Smooth muscle cell (in vitro differentiated cells): ENCODE data around the gene NENF. TPM values are rescaled to one million over a fixed set of nuclear protein-coding genes. Genes with fewer than 3 reads are reported as not detected.
"Not testable (repeated sequence)": the region's sequence is repeated elsewhere in the genome, so short reads cannot be mapped to it uniquely, and the experiment has no call there.

Source experiments
- DNase-seq: peaks from one replicate; lab custom pipeline; 2025; ENCODE audit not compliant: unreplicated experiment; lab: John Stamatoyannopoulos, UW
- H2AFZ ChIP-seq: fragments of 200-600 bp; sonication (generic); 2 replicates; pipeline ENCODE4 v1.6.0; 2016; ENCODE audit warnings: antibody characterized with exemption, low read depth, mild to moderate bottlenecking
- H3F3A ChIP-seq: fragments of 200-600 bp; sonication (generic); 2 replicates; pipeline ENCODE4 v1.6.0; 2017; ENCODE audit warnings: antibody characterized with exemption, low read depth
- H3K27ac ChIP-seq: fragments of 200-600 bp; sonication (generic); 2 replicates; pipeline ENCODE4 v1.5.1; 2016; ENCODE audit warnings: low read depth, mild to moderate bottlenecking
- H3K27me3 ChIP-seq: fragments of 200-600 bp; sonication (generic); 2 replicates; pipeline ENCODE4 v1.6.1; 2016; ENCODE audit warnings: low read depth, mild to moderate bottlenecking
- H3K36me3 ChIP-seq: fragments of 200-600 bp; sonication (generic); 2 replicates; pipeline ENCODE4 v1.5.1; 2016; ENCODE audit warnings: low read depth
- H3K4me1 ChIP-seq: fragments of 200-600 bp; sonication (generic); 2 replicates; pipeline ENCODE4 v1.5.1; 2016; ENCODE audit warnings: low read depth
- H3K4me2 ChIP-seq: fragments of 200-600 bp; sonication (generic); 2 replicates; pipeline ENCODE4 v1.6.0; 2016; ENCODE audit warnings: mild to moderate bottlenecking
- H3K4me3 ChIP-seq: fragments of 200-600 bp; sonication (generic); 2 replicates; pipeline ENCODE4 v1.5.1; 2016; ENCODE audit warnings: mild to moderate bottlenecking
- H3K79me2 ChIP-seq: fragments of 200-600 bp; sonication (generic); 2 replicates; pipeline ENCODE4 v1.6.0; 2016; ENCODE audit warnings: low read depth, mild to moderate bottlenecking
- H3K9ac ChIP-seq: fragments of 200-600 bp; sonication (generic); 2 replicates; pipeline ENCODE4 v1.6.0; 2016; ENCODE audit warnings: low read depth
- H3K9me3 ChIP-seq: fragments of 200-600 bp; sonication (generic); replicated peaks from 2 replicates; pipeline ENCODE4 v1.5.1; 2016; ENCODE audit warnings: low read depth
- H4K20me1 ChIP-seq: fragments of 200-600 bp; sonication (generic); 2 replicates; pipeline ENCODE4 v1.6.0; 2016; ENCODE audit warnings: low read depth
- CTCF ChIP-seq: fragments of 200-600 bp; sonication (generic); IDR thresholded peaks from 2 replicates; pipeline ENCODE4 v1.5.1; 2017; ENCODE audit warnings: borderline replicate concordance, mild to moderate bottlenecking, antibody characterized with exemption; ENCODE audit not compliant: insufficient read depth, poor library complexity, severe bottlenecking
- WGBS: methylation state at CpG from one replicate; pipeline ENCODE4 v1.1.7; 2016; ENCODE audit warnings: low lambda C conversion rate; 5-methylcytosine and 5-hydroxymethylcytosine counted together
- polyA plus RNA-seq: library from polyadenylated mRNA; unstranded; fragments of >200 nt; fragmentation: Nextera tagmentation; extraction: Ambion mirVana; gene quantifications from 2 replicates; pipeline ENCODE4 v1.2.1, GENCODE V29; 2016
- total RNA-seq: library from RNA; depleted of rRNA; stranded (reverse); fragments of >200 nt; gene quantifications from 2 replicates; pipeline ENCODE4 v1.2.3, GENCODE V29; 2014

The NENF gene
- total RNA-seq (53.8 and 53.9 TPM in 2 replicates), polyA plus RNA-seq (90.7 and 103 TPM in 2 replicates)

GRCh38 chr1:212432661-212433576 is at the start of gene NENF:
NENF (plus strand) TSS chr1:212432920; CDS start chr1:212432944, 24 bp downstream.
- WGBS, result 1% methylated on average over 55 of the region's 86 CpGs

GRCh38 chr1:212386029-212386428 is 46.7 kb upstream of the NENF start:
- Histone ChIP-seq H2AFZ (no peak overlapping the region), H4K20me1 (no peaks in the 10 kb centered on the region), H3K4me3 (no peak overlapping the region), H3K9ac (no peak overlapping the region), H3K9me3 (no peaks in the 10 kb centered on the region), H3K27me3 (no peaks in the 10 kb centered on the region), H3K79me2 (no peaks in the 10 kb centered on the region), H3K4me2 (no peak overlapping the region), H3F3A (no peaks in the 10 kb centered on the region), H3K27ac (no peak overlapping the region), H3K4me1 (no peaks in the 10 kb centered on the region), H3K36me3 (no peaks in the 10 kb centered on the region)
- 100% methylated on average over 1 of the region's 1 CpG for WGBS
- no peak for DNase-seq
- TF ChIP-seq CTCF, result no peak

More at GRCh38 chr1:212432661-212433576, at the start of gene NENF:
- Histone ChIP-seq H2AFZ (peak within 1 kb of the TSS; percentile 94), H4K20me1 (peaks cover 13% of the 10 kb centered on the region), H3K27ac (no peak within 1 kb of the TSS), H3K4me2 (peak within 1 kb of the TSS; percentile 97), H3K4me3 (peak within 1 kb of the TSS; percentile 76), H3F3A (no peaks in the 10 kb centered on the region), H3K9ac (no peak within 1 kb of the TSS), H3K27me3 (no peaks in the 10 kb centered on the region), H3K9me3 (no peaks in the 10 kb centered on the region), H3K4me1 (no peaks in the 10 kb centered on the region), H3K36me3 (no peaks in the 10 kb centered on the region), H3K79me2 (no peaks in the 10 kb centered on the region)
- no peak for TF ChIP-seq CTCF
- DNase-seq, result peak; percentile 29

- WGBS, result 36% methylated on average over 1 of the region's 1 CpG
- no peaks in the 10 kb centered on the region for H3K79me2 ChIP-seq
Observed at GRCh38 chr1:212388985-212389716, 43.6 kb upstream of the NENF start.

GRCh38 chr1:212395678-212396437 is 36.9 kb upstream of the NENF start:
- H4K20me1 ChIP-seq, H3K36me3 ChIP-seq, H3K27me3 ChIP-seq, H3K79me2 ChIP-seq, H3K27ac ChIP-seq, H3K4me2 ChIP-seq, H3K4me1 ChIP-seq, H3K4me3 ChIP-seq, H3F3A ChIP-seq, H2AFZ ChIP-seq, H3K9me3 ChIP-seq, H3K9ac ChIP-seq, DNase-seq: not testable (repeated sequence)
- 94% methylated on average over 6 of the region's 6 CpGs for WGBS

More at GRCh38 chr1:212388985-212389716, 43.6 kb upstream of the NENF start:
- no peaks in the 10 kb centered on the region for H3K4me1 ChIP-seq
- no peak for DNase-seq
- H3K27me3 ChIP-seq, result no peaks in the 10 kb centered on the region
- H3K27ac ChIP-seq, result no peak overlapping the region
- no peak overlapping the region for H3K4me2 ChIP-seq
- H3F3A ChIP-seq, result no peaks in the 10 kb centered on the region
- no peaks in the 10 kb centered on the region for H3K9me3 ChIP-seq
- no peaks in the 10 kb centered on the region for H4K20me1 ChIP-seq
- H3K9ac ChIP-seq, result no peak overlapping the region
- no peak overlapping the region for H3K4me3 ChIP-seq
- no peak for TF ChIP-seq CTCF
- no peaks in the 10 kb centered on the region for H3K36me3 ChIP-seq
- no peak overlapping the region for H2AFZ ChIP-seq
